ENCODE results near the gene PDIA6. TPM values are rescaled to one million over a fixed set of nuclear protein-coding genes. Genes with fewer than 3 reads are reported as not detected.

Gene PDIA6
- 396 and 412 TPM in 2 replicates for total RNA-seq

GRCh38 chr2:10812362-10813162 lies at the start of gene PDIA6:
PDIA6 (minus strand) TSS chr2:10812785; CDS start chr2:10812696, 89 bp downstream.

Other genes with a start within 250 kb of the PDIA6 start
- gene NOL10, start 122.8 kb downstream of the PDIA6 start, total RNA-seq: 21.3 and 24.9 TPM in 2 replicates
- gene ATP6V1C2, start 91.2 kb downstream of the PDIA6 start, total RNA-seq: not detected in 2 replicates
- gene KCNF1, start 99.1 kb upstream of the PDIA6 start, total RNA-seq: under 0.01 TPM in 1 of 2 replicates, not detected in the other